ENCODE measurements around the gene SLC12A9.

SLC12A9 gene

GRCh38 chr7:100863406-100863950 lies 11.0 kb downstream of the SLC12A9 start:
- no peaks in the 10 kb centered on the region for H3K9me3 Mint-ChIP-seq
- DNase-seq, result no peak
- no peak overlapping the region for H3K27ac Mint-ChIP-seq
- H3K4me1 Mint-ChIP-seq (ENCODE audit: low read depth), result peaks cover 23% of the 10 kb centered on the region
- peaks cover 72% of the 10 kb centered on the region for H3K36me3 Mint-ChIP-seq (ENCODE audit: low read depth)
- H3K27me3 Mint-ChIP-seq, result no peaks in the 10 kb centered on the region
- no peak overlapping the region for H3K4me3 Mint-ChIP-seq

GRCh38 chr7:100864263-100864845 lies 11.8 kb downstream of the SLC12A9 start:
- H3K4me1 Mint-ChIP-seq (ENCODE audit: low read depth), result peaks cover 23% of the 10 kb centered on the region
- H3K9me3 Mint-ChIP-seq, result no peaks in the 10 kb centered on the region
- peaks cover 70% of the 10 kb centered on the region for H3K36me3 Mint-ChIP-seq (ENCODE audit: low read depth)
- no peaks in the 10 kb centered on the region for H3K27me3 Mint-ChIP-seq
- no peak for DNase-seq
- peak overlapping the region; percentile 71 for H3K27ac Mint-ChIP-seq
- no peak overlapping the region for H3K4me3 Mint-ChIP-seq

GRCh38 chr7:100865372-100865911 lies 12.9 kb downstream of the SLC12A9 start:
- Mint-ChIP-seq H3K36me3 (ENCODE audit: low read depth) (peaks cover 65% of the 10 kb centered on the region), H3K9me3 (no peaks in the 10 kb centered on the region), H3K27me3 (no peaks in the 10 kb centered on the region), H3K27ac (no peak overlapping the region), H3K4me3 (no peak overlapping the region), H3K4me1 (ENCODE audit: low read depth) (peaks cover 23% of the 10 kb centered on the region)
- no peak for DNase-seq

GRCh38 chr7:100865938-100866728 lies 13.6 kb downstream of the SLC12A9 start:
- Mint-ChIP-seq H3K4me1 (ENCODE audit: low read depth) (peaks cover 25% of the 10 kb centered on the region), H3K36me3 (ENCODE audit: low read depth) (peaks cover 65% of the 10 kb centered on the region), H3K4me3 (peak overlapping the region; percentile 91), H3K27ac (peak overlapping the region; percentile 96), H3K9me3 (no peaks in the 10 kb centered on the region), H3K27me3 (no peaks in the 10 kb centered on the region)
- DNase-seq, result peak; percentile 70

GRCh38 chr7:100866729-100867039 lies 14.2 kb downstream of the SLC12A9 start:
- Mint-ChIP-seq H3K27me3 (no peaks in the 10 kb centered on the region), H3K4me3 (peak overlapping the region; percentile 91), H3K4me1 (ENCODE audit: low read depth) (peaks cover 28% of the 10 kb centered on the region), H3K36me3 (ENCODE audit: low read depth) (peaks cover 71% of the 10 kb centered on the region), H3K27ac (peak overlapping the region; percentile 96), H3K9me3 (no peaks in the 10 kb centered on the region)
- DNase-seq, result no peak

- Mint-ChIP-seq H3K27ac (peak within 1 kb of the TSS; percentile 96), H3K4me1 (ENCODE audit: low read depth) (peaks cover 28% of the 10 kb centered on the region), H3K9me3 (no peaks in the 10 kb centered on the region), H3K27me3 (no peaks in the 10 kb centered on the region), H3K36me3 (ENCODE audit: low read depth) (peaks cover 70% of the 10 kb centered on the region), H3K4me3 (peak within 1 kb of the TSS; percentile 91)
- DNase-seq, result peak; percentile 83
Measured at GRCh38 chr7:100867040-100867775, 14.7 kb downstream of the SLC12A9 start, which contains the start of gene TRIP6. Gene TRIP6 (plus strand): TSS chr7:100867387. CDS start chr7:100867498, 111 bp downstream.

- no peaks in the 10 kb centered on the region for H3K9me3 Mint-ChIP-seq
- H3K27ac Mint-ChIP-seq, result peak overlapping the region; percentile 96
- H3K36me3 Mint-ChIP-seq (ENCODE audit: low read depth), result peaks cover 68% of the 10 kb centered on the region
- peak overlapping the region; percentile 91 for H3K4me3 Mint-ChIP-seq
- DNase-seq, result no peak
- H3K27me3 Mint-ChIP-seq, result no peaks in the 10 kb centered on the region
- peaks cover 28% of the 10 kb centered on the region for H3K4me1 Mint-ChIP-seq (ENCODE audit: low read depth)
Measured at GRCh38 chr7:100867776-100868485, 15.4 kb downstream of the SLC12A9 start.

- H3K4me1 Mint-ChIP-seq (ENCODE audit: low read depth), result peaks cover 47% of the 10 kb centered on the region
- H3K36me3 Mint-ChIP-seq (ENCODE audit: low read depth), result peaks cover 90% of the 10 kb centered on the region
- no peak for DNase-seq
- H3K4me3 Mint-ChIP-seq, result peak overlapping the region; percentile 100
- H3K27me3 Mint-ChIP-seq, result no peaks in the 10 kb centered on the region
- no peaks in the 10 kb centered on the region for H3K9me3 Mint-ChIP-seq
- H3K27ac Mint-ChIP-seq, result peak overlapping the region; percentile 99
Measured at GRCh38 chr7:100873599-100874299, 21.2 kb downstream of the SLC12A9 start.

GRCh38 chr7:100874300-100874576 lies 21.7 kb downstream of the SLC12A9 start:
- Mint-ChIP-seq H3K27me3 (no peaks in the 10 kb centered on the region), H3K27ac (peak overlapping the region; percentile 99), H3K36me3 (ENCODE audit: low read depth) (peaks cover 90% of the 10 kb centered on the region), H3K4me3 (peak overlapping the region; percentile 100), H3K9me3 (no peaks in the 10 kb centered on the region), H3K4me1 (ENCODE audit: low read depth) (peaks cover 52% of the 10 kb centered on the region)
- DNase-seq, result no peak

- H3K4me1 Mint-ChIP-seq (ENCODE audit: low read depth), result peaks cover 57% of the 10 kb centered on the region
- H3K9me3 Mint-ChIP-seq, result no peaks in the 10 kb centered on the region
- peaks cover 95% of the 10 kb centered on the region for H3K36me3 Mint-ChIP-seq (ENCODE audit: low read depth)
- H3K27me3 Mint-ChIP-seq, result no peaks in the 10 kb centered on the region
- H3K27ac Mint-ChIP-seq, result peak within 1 kb of the TSS; percentile 99
- DNase-seq, result peak; percentile 99
- H3K4me3 Mint-ChIP-seq, result peak within 1 kb of the TSS; percentile 100
Measured at GRCh38 chr7:100874577-100875355, 22.3 kb downstream of the SLC12A9 start, which contains the start of gene SRRT. Gene SRRT (plus strand): TSS chr7:100875103. CDS start chr7:100875591, 488 bp downstream.

GRCh38 chr7:100875356-100875751 lies 22.8 kb downstream of the SLC12A9 start:
- Mint-ChIP-seq H3K36me3 (ENCODE audit: low read depth) (peaks cover 96% of the 10 kb centered on the region), H3K9me3 (no peaks in the 10 kb centered on the region), H3K4me1 (ENCODE audit: low read depth) (peaks cover 60% of the 10 kb centered on the region), H3K27me3 (no peaks in the 10 kb centered on the region), H3K27ac (peak overlapping the region; percentile 99), H3K4me3 (peak overlapping the region; percentile 100)
- DNase-seq, result no peak

GRCh38 chr7:100878013-100878412 lies 25.5 kb downstream of the SLC12A9 start:
- Mint-ChIP-seq H3K27ac (peak overlapping the region; percentile 73), H3K9me3 (no peaks in the 10 kb centered on the region), H3K4me3 (peak overlapping the region; percentile 100), H3K36me3 (ENCODE audit: low read depth) (peaks cover 99% of the 10 kb centered on the region), H3K4me1 (ENCODE audit: low read depth) (peaks cover 61% of the 10 kb centered on the region), H3K27me3 (no peaks in the 10 kb centered on the region)
- no peak for DNase-seq

- DNase-seq, result no peak
- Mint-ChIP-seq H3K36me3 (ENCODE audit: low read depth) (peaks cover 99% of the 10 kb centered on the region), H3K9me3 (no peaks in the 10 kb centered on the region), H3K4me3 (peak overlapping the region; percentile 100), H3K27ac (peak overlapping the region; percentile 73), H3K27me3 (no peaks in the 10 kb centered on the region), H3K4me1 (ENCODE audit: low read depth) (peaks cover 62% of the 10 kb centered on the region)
Measured at GRCh38 chr7:100878685-100879084, 26.2 kb downstream of the SLC12A9 start.

All from activated T-cell treated with anti-CD3 and anti-CD28 coated beads, Interleukin-2, amount 50 U/mL, for 24 hours (primary cell).